Muscle of back (tissue), 11 donors: Measurements from ENCODE around the gene TOP2B. TPM values are rescaled to one million over a fixed set of nuclear protein-coding genes. Genes with fewer than 3 reads are reported as not detected.

Experiments
- DNase-seq, 3 donors: peaks; one replicate each; pipeline versions ENCODE4 v3.0.0 to v3.0.0-alpha.2; 2013
- polyA plus RNA-seq, 10 donors: library from polyadenylated mRNA; unstranded; fragments of 120-200 nt; gene quantifications; one replicate each; pipeline ENCODE4 v1.2.1, GENCODE V29; 2013; ENCODE audit not compliant: insufficient read length in 10 of 10

The TOP2B gene
- polyA plus RNA-seq, 10 donors, result 105 to 176 (median 137) TPM

- no peak for DNase-seq
Measured at GRCh38 chr3:25620493-25620892, 44.2 kb downstream of the TOP2B start.

- DNase-seq, result no peak
Measured at GRCh38 chr3:25619382-25619781, 45.3 kb downstream of the TOP2B start.

- no peak for DNase-seq
Measured at GRCh38 chr3:25618028-25618427, 46.7 kb downstream of the TOP2B start.

GRCh38 chr3:25611193-25611592, 53.5 kb downstream of the TOP2B start:
- no peak for DNase-seq

GRCh38 chr3:25610779-25611178, 53.9 kb downstream of the TOP2B start:
- no peak for DNase-seq

- no peak for DNase-seq
Measured at GRCh38 chr3:25610167-25610566, 54.5 kb downstream of the TOP2B start.

GRCh38 chr3:25604107-25604805, 60.5 kb downstream of the TOP2B start:
- peak in 1 of 3 donors; percentile 69 for DNase-seq

- DNase-seq, result no peak
Measured at GRCh38 chr3:25603703-25604102, 61.0 kb downstream of the TOP2B start.

- no peak for DNase-seq
Measured at GRCh38 chr3:25597535-25598101, 67.1 kb downstream of the TOP2B start.

- peak; percentile 62 to 82 (median 77) for DNase-seq
Measured at GRCh38 chr3:25594007-25594502, 70.7 kb downstream of the TOP2B start.

- no peak for DNase-seq
Measured at GRCh38 chr3:25593001-25593400, 71.7 kb downstream of the TOP2B start.

GRCh38 chr3:25592510-25592968, 72.2 kb downstream of the TOP2B start:
- peak in 1 of 3 donors; percentile 50 for DNase-seq

GRCh38 chr3:25589783-25590258, 74.9 kb downstream of the TOP2B start:
- DNase-seq, result no peak

- no peak for DNase-seq
Measured at GRCh38 chr3:25589104-25589782, 75.5 kb downstream of the TOP2B start.

GRCh38 chr3:25588441-25589103, 76.1 kb downstream of the TOP2B start:
- DNase-seq, result no peak

- DNase-seq, result no peak
Measured at GRCh38 chr3:25587975-25588374, 76.7 kb downstream of the TOP2B start.

- no peak for DNase-seq
Measured at GRCh38 chr3:25587526-25587925, 77.2 kb downstream of the TOP2B start.

GRCh38 chr3:25587094-25587493, 77.6 kb downstream of the TOP2B start:
- DNase-seq, result no peak

- no peak for DNase-seq
Measured at GRCh38 chr3:25586553-25586952, 78.2 kb downstream of the TOP2B start.

- DNase-seq, result no peak
Measured at GRCh38 chr3:25586167-25586505, 78.6 kb downstream of the TOP2B start.

- DNase-seq, result no peak
Measured at GRCh38 chr3:25585361-25586166, 79.1 kb downstream of the TOP2B start.
